C1 segment of cervical spinal cord (tissue), 14 donors: ENCODE results near the gene LTBP4.

ENCODE experiments used
- DNase-seq, 14 donors: peaks; one replicate each; lab custom pipeline; 2025; lab: John Stamatoyannopoulos, UW

LTBP4 gene

GRCh38 chr19:40662925-40663694, 61.9 kb downstream of the LTBP4 start:
- peak; percentile 15 to 86 (median 62) for DNase-seq

DNA sequence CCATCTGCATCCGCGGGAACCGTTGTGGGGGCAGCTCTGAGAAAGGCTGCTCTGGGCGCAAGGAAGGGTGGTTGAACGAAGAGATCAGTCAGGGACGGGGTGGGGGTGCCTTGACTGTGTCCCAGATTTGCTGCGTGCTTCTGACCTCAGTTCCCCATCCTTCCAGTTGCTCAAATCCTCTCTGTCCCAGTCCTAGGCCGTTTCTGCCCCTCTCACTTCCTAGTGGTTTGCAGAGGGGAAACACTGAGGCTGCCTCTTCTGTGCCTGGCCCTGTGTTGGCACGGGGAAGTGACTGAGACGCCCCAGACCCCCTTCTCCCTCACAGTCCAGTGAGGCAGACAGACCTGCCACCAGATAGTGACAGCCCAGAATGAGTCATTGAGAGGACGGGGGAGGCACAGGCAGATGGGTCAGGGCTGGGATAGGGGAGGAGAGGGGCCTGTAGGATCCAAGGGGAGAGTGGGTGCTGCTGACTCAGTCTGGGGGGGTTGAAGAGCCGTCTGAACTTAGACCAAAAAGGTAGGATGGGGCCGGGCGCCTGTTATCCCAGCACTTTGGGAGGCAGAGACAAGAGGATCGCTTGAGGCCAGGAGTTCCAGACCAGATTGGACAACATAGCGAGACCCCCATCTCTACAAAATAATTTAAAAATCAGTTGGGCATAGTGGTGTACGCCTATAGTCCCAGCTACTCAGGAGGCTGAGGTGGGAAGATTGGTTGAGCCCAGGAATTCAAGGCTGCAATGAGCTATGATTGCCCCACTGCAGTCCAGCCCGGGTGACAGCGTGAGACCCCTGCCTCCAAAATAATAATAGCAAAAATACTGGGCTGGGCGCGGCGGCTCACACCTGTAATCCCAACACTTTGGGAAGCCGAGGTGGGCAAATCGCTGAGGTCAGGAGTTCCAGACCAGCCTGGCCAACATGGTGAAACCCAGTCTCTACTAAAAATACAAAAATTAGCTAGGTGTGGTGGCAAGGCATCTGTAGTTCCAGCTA, 62.8 kb downstream of the LTBP4 start:
- DNase-seq: peak in 2 of 14 donors; percentile 42 to 59

- DNase-seq: no peak
These were observed 65.8 kb downstream of the LTBP4 start for GRCh38 chr19:40666803-40667438.

GRCh38 chr19:40667602-40668001, 66.4 kb downstream of the LTBP4 start:
- DNase-seq: no peak

- DNase-seq: no peak
These were observed 67.9 kb downstream of the LTBP4 start for GRCh38 chr19:40668991-40669614.

DNA sequence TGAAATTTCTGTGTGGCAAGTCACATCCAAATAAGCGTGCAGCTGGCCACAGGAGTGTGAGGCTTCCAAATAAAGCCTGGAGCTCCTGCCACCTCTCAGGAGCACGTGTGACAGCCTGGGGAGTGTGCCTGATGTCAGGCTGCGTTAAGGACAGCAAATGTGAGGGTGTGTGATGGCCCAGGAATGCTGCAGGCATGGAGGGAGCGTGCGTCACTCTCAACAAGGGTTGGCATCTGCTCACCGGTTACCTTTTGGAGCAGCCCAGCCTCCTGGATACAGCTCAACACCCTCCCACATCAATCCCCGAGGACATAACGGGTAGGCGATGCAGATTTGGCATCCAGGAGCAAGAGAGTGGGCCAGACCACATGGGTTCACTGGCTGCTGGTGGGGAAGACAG, 70.2 kb downstream of the LTBP4 start:
- DNase-seq: peak in 1 of 14 donors; percentile 79

- no peak for DNase-seq
These were observed 70.9 kb downstream of the LTBP4 start for GRCh38 chr19:40672038-40672437.

GRCh38 chr19:40672573-40673299, 71.6 kb downstream of the LTBP4 start:
- DNase-seq: no peak

DNA sequence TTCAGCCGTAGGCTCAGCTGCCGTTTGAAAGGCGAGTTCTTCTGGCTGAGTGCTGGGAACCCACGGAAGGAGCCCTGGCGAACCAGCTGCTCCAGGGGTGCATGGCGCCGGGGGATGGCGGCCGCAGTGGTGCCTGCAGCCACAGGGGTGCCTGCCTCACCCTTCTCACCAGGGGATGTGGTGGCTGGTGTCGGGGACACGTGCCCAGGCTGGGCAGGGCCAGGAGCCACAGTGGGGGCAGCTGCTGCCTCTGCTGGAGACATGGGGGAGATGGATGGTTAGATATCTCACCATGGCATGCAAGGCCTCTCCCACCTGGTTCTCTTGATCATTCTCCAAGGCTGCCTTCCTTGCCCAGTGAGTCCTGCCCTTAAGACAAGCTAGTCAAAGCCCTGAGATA, 72.2 kb downstream of the LTBP4 start:
- DNase-seq: no peak

DNA sequence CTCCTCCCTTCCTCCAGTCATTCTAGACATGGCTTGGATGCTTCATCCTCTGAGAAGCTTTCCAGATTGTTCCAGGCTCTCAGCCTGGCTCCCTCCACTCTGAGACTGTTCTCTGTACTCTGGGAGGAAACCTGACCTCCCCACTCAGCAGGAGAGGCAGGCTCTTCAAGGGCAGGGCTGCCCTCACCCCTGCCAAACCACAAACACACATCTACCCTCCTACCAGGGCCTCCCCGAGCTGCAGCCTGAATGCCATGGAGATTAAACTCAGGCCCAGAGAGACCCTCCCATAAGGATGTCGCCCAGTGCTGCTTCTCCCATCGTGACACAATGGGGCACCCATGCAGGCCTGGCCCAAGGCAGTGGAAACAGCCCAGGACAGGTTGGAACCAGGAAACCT, 73.1 kb downstream of the LTBP4 start:
- DNase-seq: no peak

GRCh38 chr19:40677156-40677555, 76.0 kb downstream of the LTBP4 start:
- no peak for DNase-seq
